Measurements from ENCODE around the gene NIT2. TPM values are rescaled to one million over a fixed set of nuclear protein-coding genes. Genes with fewer than 3 reads are reported as not detected.

The NIT2 gene
- total and polyA plus RNA-seq, 9 of the 15 experiments (the other 6 are each of a cell fraction or from before 2014, with no cell fraction given) = 11.4 to 62.2 (median 22.1) TPM

DNA sequence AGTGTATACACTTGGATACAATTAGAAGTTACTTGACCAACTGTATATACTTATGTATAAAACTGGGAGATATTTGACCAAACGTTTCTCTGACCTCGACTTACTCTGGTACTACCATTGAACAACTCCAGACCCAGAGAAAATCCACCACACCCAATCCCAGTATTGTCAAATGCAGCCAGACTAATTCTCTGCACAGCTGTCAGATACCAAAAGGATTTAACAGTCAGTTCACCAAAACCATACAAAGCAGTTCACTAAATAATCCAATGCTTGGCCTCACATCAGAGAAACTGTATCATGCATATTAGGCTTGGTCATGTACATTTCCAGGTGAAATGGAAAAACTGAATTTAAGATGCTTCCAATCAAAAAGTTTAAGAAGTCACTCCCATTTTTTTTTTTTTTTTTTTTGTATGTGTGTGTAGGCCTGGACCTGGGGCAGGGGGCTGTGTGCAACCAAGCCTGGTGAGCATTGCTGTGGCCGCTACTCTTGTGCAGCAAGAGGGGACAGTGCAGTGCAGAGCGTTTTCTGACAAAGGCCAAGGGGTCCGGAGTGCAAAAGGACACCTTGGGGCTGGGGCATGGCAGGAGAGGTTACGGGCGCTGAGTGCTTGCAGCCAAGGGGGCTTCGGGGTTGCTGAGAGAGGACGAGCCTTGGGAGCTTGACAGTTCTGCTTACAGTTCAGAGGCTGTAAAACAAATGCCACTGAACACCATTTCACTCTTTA is 64.9 kb downstream of the NIT2 start:
- FAIRE-seq (no peak), DNase-seq (ENCODE audit: extremely low read depth in 1 of 4, low spot score in 3 of 4) (peak in 1 of 4 experiments; percentile 12), ATAC-seq (peak; percentile 1; the same call in 1 of the 3 replicates)
- Histone ChIP-seq H3K27ac (ENCODE audit: extremely low read depth, low read depth, low read length) (peak overlapping the region; percentile 98), H3K36me3 (ENCODE audit: control insufficient read depth, insufficient read depth, low read length) (peaks cover 29% of the 10 kb centered on the region; the same call in 2 of the 3 replicates), H2AFZ (ENCODE audit: low read depth, low read length) (no peak overlapping the region), H3K9ac (ENCODE audit: insufficient read depth in 1 of 2, low read depth in 2 of 2, low read length in 2 of 2) (peak overlapping the region; percentile 91 to 96), H3K9me1 (ENCODE audit: control insufficient read depth, insufficient read depth, low read length) (no peaks in the 10 kb centered on the region), H3K4me2 (ENCODE audit: insufficient read depth, low read length) (peak overlapping the region; percentile 95), H3K4me1 (replicated peaks in 1 of 2; ENCODE audit: control insufficient read depth in 2 of 2, insufficient read depth in 2 of 2, low read length in 2 of 2) (peaks cover 0 to 3% of the 10 kb centered on the region in 2 experiments; a peak in 3 of 5 replicates), H3K27me3 (ENCODE audit: control insufficient read depth in 2 of 2, insufficient read depth in 2 of 2, low read length in 2 of 2) (no peaks in the 10 kb centered on the region), H4K20me1 (replicated peaks; ENCODE audit: control insufficient read depth, insufficient read depth, low read length) (peaks cover 2% of the 10 kb centered on the region; the same call in 1 of the 2 replicates), H3K4me3 (peak overlapping the region; percentile 97), H3K9me3 (replicated peaks; ENCODE audit: control insufficient read depth, insufficient read depth, low read depth, low read length) (no peaks in the 10 kb centered on the region), H3K79me2 (ENCODE audit: control insufficient read depth, insufficient read depth, low read length) (peaks cover 96% of the 10 kb centered on the region)
- intact Hi-C loops (cut with micrococcal nuclease) = loop anchor here (5.0 to 10.0 kb wide), 4 partner anchors 53 to 1285 kb away; partner anchors contain the start of genes RPL24, TBC1D23 and TFG
- in situ Hi-C loops (cut with MboI) = no loop called here
- BruUV-seq (replicated peaks) = no TSS peak
- whole genome bisulfite sequencing (ENCODE audit: insufficient coverage, low coverage, missing lambda C conversion rate) = 5% methylated on average over 9 of the region's 9 CpGs
- ChIA-PET POLR2A (interaction anchor here (1.4 to 2.3 kb wide), 2 partner anchors 8 to 201 kb away, joined by 4 to 9 read pairs; no protein-coding TSS in a partner anchor), CTCF (ENCODE audit: low intra/inter-chr PET ratio) (no interaction called here)
- no peak for TF ChIP-seq ZNF707 (CRISPR knock-in tag; conservative IDR thresholded peaks at IDR 0.05)
- no peak for TF ChIP-seq ZNF140 (CRISPR knock-in tag; IDR thresholded peaks at IDR 0.05)
- no peak for TF ChIP-seq SIX5 (IDR thresholded peaks at IDR 0.05; ENCODE audit: borderline replicate concordance in 1 of 2, insufficient read depth in 1 of 2, low read depth in 1 of 2, low read length in 2 of 2)
- TF ChIP-seq, protein P1, sequence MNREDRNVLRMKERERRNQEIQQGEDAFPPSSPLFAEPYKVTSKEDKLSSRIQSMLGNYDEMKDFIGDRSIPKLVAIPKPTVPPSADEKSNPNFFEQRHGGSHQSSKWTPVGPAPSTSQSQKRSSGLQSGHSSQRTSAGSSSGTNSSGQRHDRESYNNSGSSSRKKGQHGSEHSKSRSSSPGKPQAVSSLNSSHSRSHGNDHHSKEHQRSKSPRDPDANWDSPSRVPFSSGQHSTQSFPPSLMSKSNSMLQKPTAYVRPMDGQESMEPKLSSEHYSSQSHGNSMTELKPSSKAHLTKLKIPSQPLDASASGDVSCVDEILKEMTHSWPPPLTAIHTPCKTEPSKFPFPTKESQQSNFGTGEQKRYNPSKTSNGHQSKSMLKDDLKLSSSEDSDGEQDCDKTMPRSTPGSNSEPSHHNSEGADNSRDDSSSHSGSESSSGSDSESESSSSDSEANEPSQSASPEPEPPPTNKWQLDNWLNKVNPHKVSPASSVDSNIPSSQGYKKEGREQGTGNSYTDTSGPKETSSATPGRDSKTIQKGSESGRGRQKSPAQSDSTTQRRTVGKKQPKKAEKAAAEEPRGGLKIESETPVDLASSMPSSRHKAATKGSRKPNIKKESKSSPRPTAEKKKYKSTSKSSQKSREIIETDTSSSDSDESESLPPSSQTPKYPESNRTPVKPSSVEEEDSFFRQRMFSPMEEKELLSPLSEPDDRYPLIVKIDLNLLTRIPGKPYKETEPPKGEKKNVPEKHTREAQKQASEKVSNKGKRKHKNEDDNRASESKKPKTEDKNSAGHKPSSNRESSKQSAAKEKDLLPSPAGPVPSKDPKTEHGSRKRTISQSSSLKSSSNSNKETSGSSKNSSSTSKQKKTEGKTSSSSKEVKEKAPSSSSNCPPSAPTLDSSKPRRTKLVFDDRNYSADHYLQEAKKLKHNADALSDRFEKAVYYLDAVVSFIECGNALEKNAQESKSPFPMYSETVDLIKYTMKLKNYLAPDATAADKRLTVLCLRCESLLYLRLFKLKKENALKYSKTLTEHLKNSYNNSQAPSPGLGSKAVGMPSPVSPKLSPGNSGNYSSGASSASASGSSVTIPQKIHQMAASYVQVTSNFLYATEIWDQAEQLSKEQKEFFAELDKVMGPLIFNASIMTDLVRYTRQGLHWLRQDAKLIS (CRISPR knock-in tag; IDR thresholded peaks at IDR 0.05) = no peak
- TF ChIP-seq MCM7 (IDR thresholded peaks at IDR 0.05) = no peak
- TF ChIP-seq, protein P2, sequence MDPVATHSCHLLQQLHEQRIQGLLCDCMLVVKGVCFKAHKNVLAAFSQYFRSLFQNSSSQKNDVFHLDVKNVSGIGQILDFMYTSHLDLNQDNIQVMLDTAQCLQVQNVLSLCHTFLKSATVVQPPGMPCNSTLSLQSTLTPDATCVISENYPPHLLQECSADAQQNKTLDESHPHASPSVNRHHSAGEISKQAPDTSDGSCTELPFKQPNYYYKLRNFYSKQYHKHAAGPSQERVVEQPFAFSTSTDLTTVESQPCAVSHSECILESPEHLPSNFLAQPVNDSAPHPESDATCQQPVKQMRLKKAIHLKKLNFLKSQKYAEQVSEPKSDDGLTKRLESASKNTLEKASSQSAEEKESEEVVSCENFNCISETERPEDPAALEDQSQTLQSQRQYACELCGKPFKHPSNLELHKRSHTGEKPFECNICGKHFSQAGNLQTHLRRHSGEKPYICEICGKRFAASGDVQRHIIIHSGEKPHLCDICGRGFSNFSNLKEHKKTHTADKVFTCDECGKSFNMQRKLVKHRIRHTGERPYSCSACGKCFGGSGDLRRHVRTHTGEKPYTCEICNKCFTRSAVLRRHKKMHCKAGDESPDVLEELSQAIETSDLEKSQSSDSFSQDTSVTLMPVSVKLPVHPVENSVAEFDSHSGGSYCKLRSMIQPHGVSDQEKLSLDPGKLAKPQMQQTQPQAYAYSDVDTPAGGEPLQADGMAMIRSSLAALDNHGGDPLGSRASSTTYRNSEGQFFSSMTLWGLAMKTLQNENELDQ (CRISPR knock-in tag; IDR thresholded peaks at IDR 0.05; ENCODE audit: borderline replicate concordance) = no peak
- TF ChIP-seq, protein P3, sequence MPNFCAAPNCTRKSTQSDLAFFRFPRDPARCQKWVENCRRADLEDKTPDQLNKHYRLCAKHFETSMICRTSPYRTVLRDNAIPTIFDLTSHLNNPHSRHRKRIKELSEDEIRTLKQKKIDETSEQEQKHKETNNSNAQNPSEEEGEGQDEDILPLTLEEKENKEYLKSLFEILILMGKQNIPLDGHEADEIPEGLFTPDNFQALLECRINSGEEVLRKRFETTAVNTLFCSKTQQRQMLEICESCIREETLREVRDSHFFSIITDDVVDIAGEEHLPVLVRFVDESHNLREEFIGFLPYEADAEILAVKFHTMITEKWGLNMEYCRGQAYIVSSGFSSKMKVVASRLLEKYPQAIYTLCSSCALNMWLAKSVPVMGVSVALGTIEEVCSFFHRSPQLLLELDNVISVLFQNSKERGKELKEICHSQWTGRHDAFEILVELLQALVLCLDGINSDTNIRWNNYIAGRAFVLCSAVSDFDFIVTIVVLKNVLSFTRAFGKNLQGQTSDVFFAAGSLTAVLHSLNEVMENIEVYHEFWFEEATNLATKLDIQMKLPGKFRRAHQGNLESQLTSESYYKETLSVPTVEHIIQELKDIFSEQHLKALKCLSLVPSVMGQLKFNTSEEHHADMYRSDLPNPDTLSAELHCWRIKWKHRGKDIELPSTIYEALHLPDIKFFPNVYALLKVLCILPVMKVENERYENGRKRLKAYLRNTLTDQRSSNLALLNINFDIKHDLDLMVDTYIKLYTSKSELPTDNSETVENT (CRISPR knock-in tag; IDR thresholded peaks at IDR 0.05) = no peak
